IPS DF 6.9 (cell line): Measurements from ENCODE around the gene BACH2.

Experiments
- DNase-seq: peaks from one replicate; pipeline ENCODE4 v3.0.0-alpha.2; 2013; ENCODE audit warnings: low read depth, low spot score
- H3K27ac ChIP-seq: one replicate; pipeline ENCODE4 v1.5.1; 2013; ENCODE audit warnings: low read length, control low read depth
- H3K27me3 ChIP-seq: 2 replicates; pipeline ENCODE4 v1.6.1; 2013; ENCODE audit warnings: mild to moderate bottlenecking, low read length; ENCODE audit not compliant: control insufficient read depth, insufficient read depth
- H3K36me3 ChIP-seq: 2 replicates; pipeline ENCODE4 v1.6.1; 2013; ENCODE audit warnings: low read length; ENCODE audit not compliant: control insufficient read depth, insufficient read depth
- H3K4me1 ChIP-seq: 2 replicates; pipeline ENCODE4 v1.6.1; 2013; ENCODE audit warnings: low read length; ENCODE audit not compliant: control insufficient read depth, insufficient read depth
- H3K4me3 ChIP-seq: 2 replicates; pipeline ENCODE4 v1.5.1; 2013; ENCODE audit warnings: mild to moderate bottlenecking, low read length
- H3K9me3 ChIP-seq: 2 replicates; pipeline ENCODE4 v1.6.1; 2013; ENCODE audit warnings: low read length, inconsistent platforms; ENCODE audit not compliant: control insufficient read depth, insufficient read depth
- WGBS: extraction: QIAGEN DNeasy Blood & Tissue Kit; methylation state at CpG from one replicate; pipeline ENCODE4 v1.1.7; 2013; ENCODE audit warnings: mixed read lengths, missing lambda C conversion rate; ENCODE audit not compliant: insufficient read length, insufficient coverage; 5-methylcytosine and 5-hydroxymethylcytosine counted together

BACH2 gene

DNA sequence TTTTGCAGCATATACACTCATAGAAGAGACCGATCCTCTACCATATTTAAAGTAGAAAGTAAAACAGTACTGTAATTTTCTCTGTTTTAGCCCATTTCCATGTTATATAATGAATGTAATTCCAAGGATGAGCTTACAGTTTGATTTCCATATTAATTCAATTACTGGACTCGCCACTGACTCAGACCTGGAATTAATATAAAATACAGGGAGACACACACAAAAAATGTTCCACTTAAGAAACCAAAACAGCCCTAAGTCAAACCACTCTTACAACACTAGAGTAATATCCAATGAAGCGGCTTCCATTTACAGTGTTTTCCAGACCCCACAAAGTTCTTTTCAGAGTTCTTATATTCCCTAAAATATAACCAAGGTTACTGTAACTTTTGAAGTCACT lies 110.6 kb downstream of the BACH2 start:
- Histone ChIP-seq H3K4me1 (no peaks in the 10 kb centered on the region; the same call in 1 of the 2 replicates), H3K27ac (no peak overlapping the region), H3K36me3 (no peaks in the 10 kb centered on the region), H3K4me3 (no peak overlapping the region), H3K27me3 (no peaks in the 10 kb centered on the region; the same call in 1 of the 2 replicates), H3K9me3 (no peaks in the 10 kb centered on the region)
- WGBS: no CpG with 5 or more reads among the region's 3 CpGs
- DNase-seq: no peak

DNA sequence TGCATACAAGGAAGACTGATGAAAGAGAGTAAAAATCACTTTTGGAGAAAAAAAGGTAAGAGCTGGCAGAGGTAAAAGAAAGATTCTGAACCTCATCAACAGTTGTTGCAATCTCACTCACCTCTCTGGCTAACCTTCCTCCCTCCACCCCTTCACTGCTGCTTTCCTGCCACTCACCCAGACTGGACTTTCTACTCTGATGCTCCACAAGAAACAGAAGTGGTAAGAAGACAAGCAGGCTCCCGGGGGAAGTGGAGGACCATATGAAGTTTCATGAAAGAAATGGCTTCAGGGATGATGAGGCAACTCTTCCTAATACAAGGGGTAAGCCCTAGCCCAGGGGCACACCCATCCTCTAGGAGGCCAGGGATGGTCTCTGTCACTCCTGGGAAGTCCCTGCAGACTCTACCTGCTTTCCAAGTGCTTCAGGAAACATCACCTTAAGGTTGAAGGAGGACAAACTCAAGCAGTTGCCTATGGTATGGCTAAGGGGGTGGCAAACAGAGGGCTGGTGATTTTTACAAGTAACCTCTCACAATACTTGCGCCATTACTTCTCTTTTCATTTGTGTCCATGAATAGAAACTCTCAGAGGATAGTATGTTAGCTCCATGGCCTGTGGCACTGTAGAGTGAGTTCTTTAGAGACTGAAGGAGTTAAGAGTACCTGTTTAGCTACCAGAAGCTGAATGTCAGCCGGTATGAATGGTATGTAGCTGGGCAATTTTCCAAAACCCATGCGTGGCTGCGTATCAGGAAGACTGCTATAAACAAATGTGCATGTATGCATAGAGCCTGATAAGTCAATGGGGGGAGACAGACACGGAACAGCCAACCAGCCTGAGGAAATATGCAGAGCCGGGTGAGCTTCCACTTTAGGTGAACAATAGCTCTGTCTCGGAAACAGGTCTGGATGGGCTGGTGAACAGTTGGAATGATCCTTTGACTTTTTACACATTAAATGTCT lies 112.0 kb downstream of the BACH2 start:
- Histone ChIP-seq H3K9me3 (no peaks in the 10 kb centered on the region), H3K4me3 (no peak overlapping the region), H3K27me3 (no peaks in the 10 kb centered on the region; the same call in 1 of the 2 replicates), H3K4me1 (no peaks in the 10 kb centered on the region; the same call in 1 of the 2 replicates), H3K36me3 (no peaks in the 10 kb centered on the region), H3K27ac (no peak overlapping the region)
- no peak for DNase-seq
- no CpG with 5 or more reads among the region's 8 CpGs for WGBS

- no CpG with 5 or more reads among the region's 3 CpGs for WGBS
- DNase-seq: no peak
These were observed 112.9 kb downstream of the BACH2 start for GRCh38 chr6:90183587-90184333.

DNA sequence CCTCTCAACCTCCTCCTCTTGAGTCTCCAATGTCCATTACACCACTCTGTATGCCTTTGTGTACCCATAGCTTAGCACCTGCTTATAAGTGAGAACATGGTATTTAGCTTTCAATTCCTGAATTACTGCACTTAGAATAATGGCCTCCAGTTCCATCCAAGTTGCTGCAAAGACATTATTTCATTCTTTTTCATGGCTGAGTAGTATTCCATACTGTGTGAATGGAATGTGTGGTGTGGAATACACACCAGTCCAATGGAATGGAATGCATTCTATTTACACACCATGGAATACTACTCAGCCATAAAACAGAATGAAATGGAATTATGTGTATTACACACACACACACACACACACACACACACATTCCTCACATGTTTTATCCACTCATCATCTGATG lies 116.1 kb downstream of the BACH2 start:
- no peaks in the 10 kb centered on the region; the same call in 1 of the 2 replicates for H3K4me1 ChIP-seq
- no peaks in the 10 kb centered on the region for H3K9me3 ChIP-seq
- H3K27ac ChIP-seq: no peak overlapping the region
- DNase-seq: no peak
- H3K36me3 ChIP-seq: no peaks in the 10 kb centered on the region
- H3K4me3 ChIP-seq: no peak overlapping the region
- H3K27me3 ChIP-seq: no peaks in the 10 kb centered on the region; the same call in 1 of the 2 replicates

More at GRCh38 chr6:90183587-90184333, 112.9 kb downstream of the BACH2 start:
- Histone ChIP-seq H3K9me3 (no peaks in the 10 kb centered on the region), H3K4me1 (no peaks in the 10 kb centered on the region; the same call in 1 of the 2 replicates), H3K4me3 (no peak overlapping the region), H3K36me3 (no peaks in the 10 kb centered on the region), H3K27me3 (no peaks in the 10 kb centered on the region; the same call in 1 of the 2 replicates), H3K27ac (no peak overlapping the region)

DNA sequence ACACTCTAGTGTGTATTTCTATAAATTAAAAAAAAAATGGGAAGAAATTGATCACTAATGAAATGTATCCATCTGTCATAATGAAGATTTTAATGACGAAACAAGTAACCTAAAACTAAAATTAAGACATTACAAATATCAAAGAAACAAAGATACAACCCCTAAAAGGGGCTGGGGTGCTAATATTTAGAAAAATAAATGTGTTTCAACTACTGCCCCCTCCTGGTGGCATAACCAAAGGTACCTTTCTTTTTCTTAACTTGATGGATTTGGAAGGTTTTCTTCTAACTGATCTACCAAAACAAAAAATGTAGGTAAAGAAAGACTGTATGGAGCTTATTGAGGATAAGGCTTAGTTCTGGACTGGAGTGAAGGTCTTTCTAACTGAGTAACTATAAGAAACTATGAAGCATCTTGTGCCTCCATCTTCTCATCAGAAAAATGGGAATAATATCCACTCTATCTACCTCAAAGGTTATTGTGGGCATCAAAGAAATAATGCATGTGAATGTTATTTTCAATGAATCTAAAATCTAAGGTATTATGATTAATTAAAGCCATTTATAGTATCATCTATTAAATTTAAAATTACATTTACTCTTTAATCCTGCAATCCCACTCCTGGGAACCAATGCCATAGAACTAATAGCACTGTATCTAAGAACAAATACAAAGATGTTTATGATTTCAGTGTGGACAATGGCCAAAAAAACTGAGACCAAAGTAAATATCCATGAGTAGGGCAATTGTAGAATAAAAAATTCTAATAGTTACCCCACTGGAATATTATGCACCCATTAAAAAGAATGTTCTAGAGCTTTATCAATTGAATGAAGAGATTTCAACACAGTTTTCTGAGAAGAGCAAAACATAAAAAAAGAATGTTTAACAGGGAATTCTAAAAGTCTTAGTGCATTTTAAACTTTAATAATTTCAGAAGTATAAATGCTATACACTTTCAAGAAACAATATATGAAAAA lies 117.2 kb downstream of the BACH2 start:
- H3K4me3 ChIP-seq: no peak overlapping the region
- H3K27me3 ChIP-seq: no peaks in the 10 kb centered on the region
- H3K4me1 ChIP-seq: no peaks in the 10 kb centered on the region
- no CpG with 5 or more reads among the region's 1 CpG for WGBS
- H3K27ac ChIP-seq: no peak overlapping the region
- no peaks in the 10 kb centered on the region for H3K9me3 ChIP-seq
- H3K36me3 ChIP-seq: no peaks in the 10 kb centered on the region
- no peak for DNase-seq

DNA sequence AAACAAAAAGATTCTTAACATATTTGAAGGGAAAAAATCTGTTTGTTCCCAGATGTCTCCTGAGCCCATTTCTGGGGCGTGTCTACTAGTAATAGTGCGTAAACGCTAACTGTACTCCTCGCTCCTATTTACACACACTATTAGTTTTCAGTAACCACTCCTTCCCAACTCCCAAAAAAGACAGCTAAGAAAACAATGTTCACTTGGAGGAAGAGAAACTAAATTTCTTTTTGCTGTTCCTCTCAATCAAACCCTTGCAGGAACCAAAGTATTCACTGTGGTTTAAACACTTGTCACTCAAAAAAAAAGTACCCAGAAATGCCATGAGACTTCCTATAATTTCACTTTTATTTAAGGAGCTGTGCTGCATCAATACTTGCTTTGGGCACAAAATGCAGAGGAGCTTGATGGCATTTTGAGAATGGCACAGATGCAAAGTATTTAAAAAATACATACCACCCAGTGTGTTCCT lies 118.2 kb downstream of the BACH2 start:
- Histone ChIP-seq H3K36me3 (no peaks in the 10 kb centered on the region), H3K4me3 (no peak overlapping the region), H3K4me1 (no peaks in the 10 kb centered on the region), H3K27ac (no peak overlapping the region), H3K27me3 (no peaks in the 10 kb centered on the region), H3K9me3 (no peaks in the 10 kb centered on the region)
- WGBS: no CpG with 5 or more reads among the region's 4 CpGs
- no peak for DNase-seq

DNA sequence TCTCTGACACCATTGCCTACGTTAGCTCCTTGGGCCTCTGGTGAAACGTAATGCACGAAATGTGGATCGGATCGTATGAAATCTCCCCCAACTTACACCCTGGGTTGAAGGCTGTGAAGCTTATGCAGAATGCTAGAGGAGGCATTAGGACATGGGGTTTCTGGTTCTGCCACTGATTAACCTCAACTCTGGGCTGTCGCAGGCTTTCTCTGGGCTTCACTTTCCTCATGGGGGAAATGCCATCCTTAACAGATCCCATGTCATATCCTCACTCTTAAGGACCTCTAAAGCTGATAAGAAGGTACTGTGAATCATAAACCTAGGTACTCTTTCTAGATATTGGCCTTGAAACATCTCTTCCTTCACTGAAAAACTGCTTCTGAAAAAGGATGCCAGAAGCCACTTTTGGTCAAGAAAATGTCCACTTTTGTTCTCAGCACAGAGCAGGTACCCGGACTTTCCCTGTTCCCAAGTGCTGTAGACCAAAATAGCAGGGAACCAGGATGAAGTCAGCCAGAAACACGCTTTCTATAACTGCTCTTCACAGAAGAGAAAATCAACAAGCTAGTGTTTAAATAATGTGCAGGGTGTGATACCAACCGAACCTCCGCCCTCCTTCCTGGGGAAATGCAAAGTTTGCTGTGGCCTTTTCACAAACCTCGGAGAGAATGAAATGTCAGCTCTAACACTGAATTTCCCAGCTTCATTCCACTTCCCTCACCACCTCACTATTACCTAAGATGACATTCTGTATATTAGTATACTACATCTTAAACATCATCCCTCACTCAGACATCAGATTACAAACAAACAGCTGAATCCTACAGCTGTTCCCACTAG lies 118.9 kb downstream of the BACH2 start:
- Histone ChIP-seq H3K4me1 (no peaks in the 10 kb centered on the region), H3K9me3 (no peaks in the 10 kb centered on the region), H3K4me3 (no peak overlapping the region), H3K36me3 (no peaks in the 10 kb centered on the region), H3K27me3 (no peaks in the 10 kb centered on the region), H3K27ac (no peak overlapping the region)
- no peak for DNase-seq
- no CpG with 5 or more reads among the region's 11 CpGs for WGBS

DNA sequence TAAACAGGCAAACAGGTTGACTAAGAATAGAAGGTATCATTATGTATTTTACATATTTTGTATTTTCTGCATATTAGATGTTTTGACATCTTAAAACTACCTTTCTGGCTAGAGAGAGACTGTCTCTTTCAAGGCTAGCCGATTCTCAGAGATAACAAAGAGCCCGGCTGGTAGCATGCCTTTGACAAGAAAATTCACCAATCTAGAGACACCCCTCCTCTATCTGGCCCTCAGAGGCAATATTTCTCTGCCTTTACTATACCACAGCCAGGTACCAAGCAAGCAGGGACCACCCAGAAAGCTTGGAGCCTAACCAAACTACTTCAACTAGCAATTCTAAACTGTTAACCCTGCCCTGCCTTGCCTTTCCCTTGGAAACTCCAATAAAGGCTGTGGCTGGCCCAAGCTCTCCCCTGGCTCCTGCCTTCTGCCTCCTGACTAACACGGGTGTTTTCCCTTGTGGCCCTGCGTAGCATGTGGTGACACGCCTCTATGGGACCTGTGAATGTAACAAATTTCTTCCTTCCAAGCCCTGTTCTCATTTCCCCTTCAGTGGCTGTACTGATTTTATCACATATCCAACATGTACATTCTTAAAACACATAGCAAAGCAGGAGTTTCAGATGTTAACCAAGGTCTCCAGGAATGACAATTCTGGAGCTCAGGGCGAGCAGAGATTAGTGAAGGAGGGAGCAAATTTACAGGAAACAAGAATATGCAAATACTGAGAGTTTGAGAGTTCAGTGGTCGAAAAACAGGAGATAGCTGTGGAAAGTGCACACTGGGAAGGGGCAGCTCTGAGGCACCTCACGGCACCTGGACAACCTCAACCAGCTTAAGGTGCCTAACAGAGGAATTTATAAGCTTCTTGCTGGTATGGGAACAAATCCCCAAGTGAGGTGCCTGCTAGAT lies 120.8 kb downstream of the BACH2 start:
- no peak for DNase-seq
- Histone ChIP-seq H3K9me3 (no peaks in the 10 kb centered on the region), H3K4me3 (no peak overlapping the region), H3K27me3 (no peaks in the 10 kb centered on the region), H3K27ac (no peak overlapping the region), H3K36me3 (no peaks in the 10 kb centered on the region), H3K4me1 (no peaks in the 10 kb centered on the region)
- no CpG with 5 or more reads among the region's 8 CpGs for WGBS
